Stomach smooth muscle (tissue), 2 donors: ENCODE results near the gene ANP32D.
"Not testable (repeated sequence)": the region's sequence is repeated elsewhere in the genome, so short reads cannot be mapped to it uniquely, and the experiment has no call there.

Experiments used
- H3K27ac ChIP-seq: one replicate; pipeline ENCODE4 v1.7.0; 2013; ENCODE audit warnings: mild to moderate bottlenecking, low read length, inconsistent platforms
- H3K27me3 ChIP-seq, 2 donors: one replicate each; pipeline ENCODE4 v1.7.0; 2013; ENCODE audit warnings: low read length in 2 of 2; ENCODE audit not compliant: insufficient read depth in 2 of 2, control insufficient read depth in 1 of 2
- H3K36me3 ChIP-seq, 2 donors: one replicate each; pipeline ENCODE4 v1.7.0; 2013; ENCODE audit warnings: low read length in 2 of 2; ENCODE audit not compliant: control insufficient read depth in 2 of 2, insufficient read depth in 2 of 2
- H3K4me1 ChIP-seq: one replicate; pipeline ENCODE4 v1.7.0; 2013; ENCODE audit warnings: low read length; ENCODE audit not compliant: control insufficient read depth, insufficient read depth
- H3K4me3 ChIP-seq, 2 donors: one replicate each; pipeline ENCODE4 v1.7.0; 2013; ENCODE audit warnings: low read length in 2 of 2
- H3K9ac ChIP-seq, 2 donors: one replicate each; pipeline ENCODE4 v1.7.0; 2013; ENCODE audit warnings: low read length in 2 of 2, mild to moderate bottlenecking in 1 of 2
- H3K9me3 ChIP-seq, 2 donors: one replicate each; pipeline ENCODE4 v1.7.0; 2013; ENCODE audit warnings: low read length in 2 of 2; ENCODE audit not compliant: control insufficient read depth in 2 of 2
- donor health status: healthy.
- donor health status: Pancreatic carcinoma.

Gene ANP32D

DNA sequence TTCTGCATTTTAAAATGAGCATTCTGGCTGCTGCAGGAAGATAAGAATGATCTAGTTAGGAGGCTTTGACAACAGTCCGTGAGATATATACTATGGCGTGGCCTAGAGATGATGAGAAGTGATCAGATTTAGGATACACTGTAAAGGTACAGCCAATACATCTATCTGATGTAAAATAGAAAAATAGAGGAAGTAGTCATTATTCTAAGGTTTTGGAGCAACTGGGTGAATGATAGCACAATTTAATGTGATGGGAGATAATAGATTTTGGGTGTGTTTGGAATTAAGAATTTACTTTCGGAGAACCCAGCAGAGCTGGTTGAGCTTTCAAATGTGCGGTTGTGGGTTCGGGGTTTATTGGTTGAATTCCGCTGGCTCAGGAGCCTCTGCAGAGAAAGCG is at the start of gene ANP32D:
TSS of gene ANP32D (plus strand) at position 301 of the 400 bp plus-strand sequence. CDS start 106 bp downstream, outside the sequence.
- Histone ChIP-seq H3K27me3 (no peaks in the 10 kb centered on the region), H3K4me1 (no peaks in the 10 kb centered on the region), H3K4me3 (no peak within 1 kb of the TSS), H3K36me3 (no peaks in the 10 kb centered on the region), H3K27ac (no peak within 1 kb of the TSS), H3K9ac (no peak within 1 kb of the TSS), H3K9me3 (peaks cover 3 to 11% of the 10 kb centered on the region in 2 donors)

DNA sequence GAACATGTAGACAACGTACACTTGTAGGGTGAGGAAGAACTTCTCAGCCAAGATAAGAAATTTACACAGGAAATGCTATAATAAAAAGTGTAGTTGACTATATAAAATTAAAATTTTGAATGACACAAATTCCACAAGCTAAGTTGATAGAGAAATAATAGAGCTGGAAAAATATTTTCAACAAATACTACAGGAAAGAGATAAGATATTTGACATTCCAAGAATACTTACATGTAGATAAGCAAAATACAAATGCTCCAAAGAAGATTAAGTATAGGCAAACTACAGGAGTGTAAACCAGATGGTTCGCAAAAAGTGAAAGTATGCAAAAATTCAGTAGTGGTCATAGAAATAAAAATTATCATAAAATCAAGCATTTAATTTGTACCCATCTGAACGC is 49.2 kb upstream of the ANP32D start:
- no peaks in the 10 kb centered on the region for H3K36me3 ChIP-seq
- no peak overlapping the region for H3K27ac ChIP-seq
- no peak overlapping the region for H3K9ac ChIP-seq
- no peaks in the 10 kb centered on the region for H3K27me3 ChIP-seq
- H3K4me1 ChIP-seq = no peaks in the 10 kb centered on the region
- H3K9me3 ChIP-seq = no peaks in the 10 kb centered on the region
- H3K4me3 ChIP-seq = no peak overlapping the region

DNA sequence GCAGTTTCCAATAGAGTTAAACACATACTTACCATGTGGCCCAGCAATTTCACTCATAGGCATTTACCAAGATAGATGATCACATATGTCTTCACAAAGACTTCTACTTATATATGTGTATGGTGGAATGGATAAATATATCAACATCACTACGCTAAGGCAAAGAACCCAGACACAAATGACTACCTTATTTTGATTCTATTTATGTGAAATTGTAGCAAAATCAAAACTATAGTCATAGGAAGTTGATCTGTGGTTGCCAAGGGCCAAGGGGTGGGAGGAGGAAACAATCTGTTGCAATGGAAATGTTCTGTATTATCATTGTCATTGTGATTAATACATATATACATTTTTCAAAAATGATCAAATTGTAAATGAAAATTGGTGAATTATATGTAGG is 47.7 kb upstream of the ANP32D start:
- Histone ChIP-seq H3K4me1 (no peaks in the 10 kb centered on the region), H3K36me3 (no peaks in the 10 kb centered on the region), H3K4me3 (no peak overlapping the region), H3K27me3 (no peaks in the 10 kb centered on the region), H3K9me3 (no peaks in the 10 kb centered on the region), H3K9ac (no peak overlapping the region), H3K27ac (no peak overlapping the region)

DNA sequence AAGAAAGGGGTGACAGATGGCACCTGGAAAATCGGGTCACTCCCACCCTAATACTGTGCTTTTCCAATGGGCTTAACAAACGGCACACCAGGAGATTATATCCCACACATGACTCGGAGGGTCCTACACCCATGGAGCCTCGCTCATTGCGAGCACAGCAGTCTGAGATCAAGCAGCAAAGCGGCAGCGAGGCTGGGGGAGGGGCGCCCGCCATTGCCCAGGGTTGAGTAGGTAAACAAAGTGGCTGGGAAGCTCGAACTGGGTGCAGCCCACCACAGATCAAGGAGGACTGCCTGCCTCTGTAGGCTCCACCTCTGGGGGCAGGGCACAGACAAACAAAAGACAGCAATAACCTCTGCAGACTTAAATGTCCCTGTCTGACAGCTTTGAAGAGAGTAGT is 38.3 kb upstream of the ANP32D start:
- not testable (repeated sequence) for H3K36me3 ChIP-seq, H3K4me1 ChIP-seq, H3K9me3 ChIP-seq, H3K27me3 ChIP-seq, H3K9ac ChIP-seq, H3K27ac ChIP-seq, H3K4me3 ChIP-seq

DNA sequence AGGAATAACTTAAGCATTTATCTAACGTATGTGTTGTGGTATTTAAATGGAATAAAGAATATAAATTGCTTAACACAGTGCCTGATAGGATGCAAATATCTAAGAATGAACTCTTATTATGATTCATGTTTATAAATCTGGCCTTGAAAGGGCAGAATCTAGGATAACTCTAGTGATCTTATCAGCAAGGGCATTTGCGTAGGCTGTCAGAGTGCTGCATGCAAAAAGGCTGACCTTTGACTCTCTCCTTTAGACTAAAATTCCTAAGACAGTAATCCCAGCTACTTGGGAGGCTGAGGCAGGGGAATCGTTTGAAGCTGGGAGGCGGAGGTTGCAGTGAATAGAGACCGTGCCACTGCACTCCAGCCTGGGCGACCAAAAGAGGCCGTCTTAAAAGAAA is 31.3 kb upstream of the ANP32D start:
- no peak overlapping the region for H3K4me3 ChIP-seq
- H3K9me3 ChIP-seq = no peaks in the 10 kb centered on the region
- no peaks in the 10 kb centered on the region for H3K36me3 ChIP-seq
- no peak overlapping the region for H3K9ac ChIP-seq
- H3K27me3 ChIP-seq = no peaks in the 10 kb centered on the region
- H3K4me1 ChIP-seq = no peaks in the 10 kb centered on the region
- no peak overlapping the region for H3K27ac ChIP-seq

DNA sequence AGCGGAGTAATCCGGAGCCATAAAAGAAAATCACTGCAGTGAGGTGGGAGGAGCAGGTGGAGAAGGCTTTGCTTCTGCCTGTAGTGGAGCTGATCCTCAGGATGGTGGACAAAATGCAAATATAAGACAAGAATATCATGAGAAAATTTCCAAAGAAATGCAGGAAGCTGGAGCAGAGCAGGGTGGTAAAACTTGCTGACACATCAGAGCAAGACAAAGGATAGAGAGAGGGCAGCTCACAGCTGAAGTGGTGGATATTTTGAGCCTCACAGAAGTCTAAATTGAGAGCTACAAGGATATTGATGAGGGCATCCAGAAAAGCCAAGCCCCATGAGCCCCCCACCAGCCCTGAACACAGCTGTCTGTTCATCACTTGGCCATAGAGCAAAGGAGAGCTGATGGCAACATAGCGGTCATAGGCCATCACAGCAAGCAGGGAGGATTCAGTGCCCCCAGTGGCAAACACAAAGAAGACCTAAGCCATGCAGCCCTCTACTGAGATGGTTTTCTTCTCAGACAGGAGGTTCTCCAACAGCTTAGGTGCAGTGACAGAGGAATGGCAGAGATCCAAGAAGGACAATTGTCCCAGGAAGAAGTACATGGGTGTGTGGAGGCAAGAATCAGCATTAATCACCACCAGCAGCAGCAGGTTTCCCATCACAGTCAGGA is 30.0 kb upstream of the ANP32D start:
- H3K36me3 ChIP-seq = no peaks in the 10 kb centered on the region
- H3K27ac ChIP-seq = no peak overlapping the region
- H3K4me1 ChIP-seq = no peaks in the 10 kb centered on the region
- no peak overlapping the region for H3K4me3 ChIP-seq
- H3K9ac ChIP-seq = no peak overlapping the region
- no peaks in the 10 kb centered on the region for H3K27me3 ChIP-seq
- no peaks in the 10 kb centered on the region for H3K9me3 ChIP-seq

DNA sequence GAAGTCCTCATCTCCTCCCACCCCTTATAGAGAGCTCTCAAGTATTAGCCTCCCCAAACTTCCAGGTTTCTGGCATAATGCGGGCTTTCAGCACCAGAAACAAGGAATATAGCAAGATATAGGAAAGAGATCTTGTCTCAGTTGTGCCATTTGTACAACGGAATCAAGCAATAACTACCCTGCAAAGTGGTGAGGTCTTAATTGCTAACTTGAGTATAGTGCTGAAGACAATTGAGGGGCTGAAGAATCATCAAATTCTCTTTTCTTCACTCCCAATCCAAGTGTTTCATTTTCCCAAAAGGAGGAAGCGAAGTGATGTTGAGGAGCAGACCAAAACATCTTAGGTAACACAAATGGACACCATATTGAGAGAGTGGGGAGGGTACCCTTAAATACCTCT is 26.8 kb upstream of the ANP32D start:
- Histone ChIP-seq H3K4me3 (no peak overlapping the region), H3K27me3 (no peaks in the 10 kb centered on the region), H3K4me1 (no peaks in the 10 kb centered on the region), H3K36me3 (no peaks in the 10 kb centered on the region), H3K9me3 (peaks cover 0 to 3% of the 10 kb centered on the region in 2 donors), H3K27ac (no peak overlapping the region), H3K9ac (no peak overlapping the region)

DNA sequence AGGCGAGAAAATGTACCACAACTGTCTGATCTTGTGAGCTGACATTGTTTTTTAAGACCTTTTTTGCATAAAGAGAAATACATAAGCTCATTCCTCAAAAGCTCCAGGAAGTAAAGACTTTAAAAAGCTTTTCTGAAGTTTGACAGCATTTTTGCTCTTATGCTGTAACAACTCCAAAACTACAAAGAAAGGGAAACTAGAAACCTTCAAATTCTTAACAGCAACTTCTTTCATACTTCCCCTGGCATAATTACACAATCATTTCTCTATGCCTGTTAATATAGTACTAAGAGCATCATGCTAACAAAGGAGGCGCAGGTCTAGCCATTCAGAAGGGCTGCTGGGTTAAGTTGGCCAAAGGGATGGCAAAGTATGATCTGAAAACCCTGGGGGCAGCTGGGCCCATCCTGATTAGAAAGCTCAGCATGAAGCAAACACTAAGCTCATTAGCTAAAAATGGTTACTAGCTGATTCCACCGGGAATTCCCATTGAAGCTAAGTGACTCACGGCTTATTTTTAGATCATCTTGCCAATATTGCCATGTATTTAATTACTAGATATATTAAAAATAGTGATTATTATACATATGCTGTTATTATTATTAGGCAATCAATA is 26.1 kb upstream of the ANP32D start:
- no peak overlapping the region for H3K9ac ChIP-seq
- H3K27ac ChIP-seq = no peak overlapping the region
- no peak overlapping the region for H3K4me3 ChIP-seq

DNA sequence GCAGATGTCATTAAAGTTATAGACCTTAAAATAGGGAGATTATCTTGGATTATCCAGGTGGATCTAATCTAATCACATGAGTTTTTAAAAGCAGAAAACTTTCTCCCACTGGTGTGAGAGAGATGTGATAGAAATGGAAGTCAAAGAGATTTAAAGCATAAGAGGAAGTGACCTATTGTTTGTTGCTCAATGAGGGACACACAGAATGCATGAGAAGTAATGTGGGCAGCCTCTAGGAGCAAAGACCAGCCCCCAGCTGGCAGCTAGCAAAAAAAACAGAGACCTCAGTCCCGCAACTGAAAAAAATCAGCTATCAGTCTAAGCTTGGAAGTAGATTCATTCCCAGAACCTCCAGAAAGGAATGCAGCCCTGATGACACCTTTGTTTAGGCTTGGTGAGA is 24.6 kb upstream of the ANP32D start:
- Histone ChIP-seq H3K9ac (no peak overlapping the region), H3K4me3 (no peak overlapping the region), H3K27ac (no peak overlapping the region), H3K36me3 (no peaks in the 10 kb centered on the region), H3K9me3 (peaks cover 0 to 3% of the 10 kb centered on the region in 2 donors), H3K27me3 (no peaks in the 10 kb centered on the region), H3K4me1 (no peaks in the 10 kb centered on the region)

More for the DNA sequence above, 26.1 kb upstream of the ANP32D start:
- H3K9me3 ChIP-seq = peaks cover 0 to 3% of the 10 kb centered on the region in 2 donors
- H3K27me3 ChIP-seq = no peaks in the 10 kb centered on the region
- no peaks in the 10 kb centered on the region for H3K4me1 ChIP-seq
- no peaks in the 10 kb centered on the region for H3K36me3 ChIP-seq

DNA sequence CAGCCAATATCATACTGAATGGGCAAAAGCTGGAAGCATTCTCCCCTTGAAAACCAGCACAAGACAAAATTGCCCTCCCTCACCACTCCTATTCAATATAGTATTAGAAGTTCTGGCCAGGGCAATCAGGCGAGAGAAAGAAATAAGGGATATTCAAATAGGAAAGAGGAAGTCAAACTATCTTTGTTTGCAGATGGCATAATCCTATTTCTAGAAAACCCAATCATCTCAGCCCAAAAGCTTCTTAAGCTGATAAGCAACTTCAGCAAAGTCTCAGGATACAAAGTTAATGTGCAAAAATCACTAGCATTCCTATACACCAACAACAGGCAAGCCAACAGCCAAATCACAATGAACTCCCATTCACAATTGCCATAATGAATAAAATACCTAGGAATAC is 21.0 kb upstream of the ANP32D start:
- H3K4me1 ChIP-seq = no peaks in the 10 kb centered on the region
- no peak overlapping the region for H3K4me3 ChIP-seq
- peaks cover 0 to 3% of the 10 kb centered on the region in 2 donors for H3K9me3 ChIP-seq
- no peak overlapping the region for H3K9ac ChIP-seq
- H3K36me3 ChIP-seq = no peaks in the 10 kb centered on the region
- H3K27ac ChIP-seq = no peak overlapping the region
- H3K27me3 ChIP-seq = no peaks in the 10 kb centered on the region

DNA sequence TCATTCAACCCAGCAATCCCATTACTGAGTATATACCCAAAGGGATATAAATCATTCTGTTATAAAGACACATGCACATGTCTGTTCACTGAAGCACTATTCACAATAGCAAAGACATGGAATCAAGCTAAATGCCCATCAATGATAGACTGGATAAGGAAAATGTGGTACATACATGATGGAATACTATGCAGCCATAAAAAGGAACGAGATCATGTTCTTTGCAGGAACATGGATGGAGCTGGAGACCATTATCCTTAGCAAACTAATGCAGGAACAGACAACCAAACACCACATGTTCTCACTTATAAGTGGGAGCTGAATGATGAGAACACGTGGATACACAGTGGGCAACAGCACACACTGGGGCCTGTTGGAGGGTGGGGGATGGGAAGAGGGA is 19.4 kb upstream of the ANP32D start:
- not testable (repeated sequence) for H3K36me3 ChIP-seq, H3K27me3 ChIP-seq, H3K9me3 ChIP-seq, H3K27ac ChIP-seq, H3K9ac ChIP-seq, H3K4me3 ChIP-seq, H3K4me1 ChIP-seq
